Iris pigment epithelial cell (primary cell): Measurements from ENCODE around the gene PTPRF.
A peak's percentile ranks its signal among the peaks of the same experiment; 100 is the strongest.
"Not testable (repeated sequence)": the region's sequence is repeated elsewhere in the genome, so short reads cannot be mapped to it uniquely, and the experiment has no call there.

ENCODE experiments used
- DNase-seq: peaks from one replicate; pipeline ENCODE4 v3.0.0-alpha.2; 2011; ENCODE audit warnings: low read depth

PTPRF gene

DNA sequence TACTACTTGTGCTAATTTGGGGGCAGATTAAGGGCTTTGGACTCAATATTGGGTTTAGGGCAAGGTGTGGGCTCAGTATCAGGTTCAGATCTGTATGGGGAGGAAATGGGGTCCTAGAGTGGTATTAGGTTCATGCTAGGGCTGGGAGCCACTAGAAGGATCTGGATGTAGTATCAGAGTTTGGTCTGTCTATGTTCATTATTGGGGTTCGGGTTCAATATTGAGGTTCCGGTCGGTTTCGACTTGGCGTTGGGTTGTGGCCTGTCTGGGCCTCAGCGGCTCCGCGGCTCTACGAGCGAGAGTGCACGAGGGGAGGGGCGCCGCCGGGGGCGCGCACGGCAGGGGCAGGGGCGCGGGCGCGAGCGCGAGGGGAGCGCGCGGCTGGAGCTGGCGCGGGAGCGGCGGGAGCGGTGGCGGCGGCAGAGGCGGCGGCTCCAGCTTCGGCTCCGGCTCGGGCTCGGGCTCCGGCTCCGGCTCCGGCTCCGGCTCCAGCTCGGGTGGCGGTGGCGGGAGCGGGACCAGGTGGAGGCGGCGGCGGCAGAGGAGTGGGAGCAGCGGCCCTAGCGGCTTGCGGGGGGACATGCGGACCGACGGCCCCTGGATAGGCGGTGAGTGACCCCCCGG is at the start of gene PTPRF:
Gene PTPRF, plus strand, starts transcription at position 401 of the 624 bp plus-strand sequence. CDS start 14,193 bp downstream, outside the sequence.
- DNase-seq: peak; percentile 41

DNA sequence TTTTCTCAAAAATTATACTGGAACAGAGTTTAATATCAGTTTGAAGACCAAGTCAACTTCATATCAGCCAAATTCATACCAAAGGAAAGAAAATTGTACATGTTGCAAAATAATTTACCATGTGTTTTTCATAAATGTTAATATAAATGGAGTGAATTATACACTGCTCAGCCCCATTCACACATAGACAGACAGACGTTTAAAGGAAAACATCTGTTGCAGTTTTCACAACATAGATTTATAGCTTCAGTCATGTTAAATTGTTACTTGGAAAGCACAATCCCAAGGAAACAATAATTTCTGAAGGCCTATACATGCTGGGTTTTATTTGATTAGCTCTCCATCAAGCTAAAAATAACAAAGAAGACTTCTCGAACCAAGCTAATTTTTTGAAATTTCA is 49.2 kb upstream of the PTPRF start:
- no peak for DNase-seq

DNA sequence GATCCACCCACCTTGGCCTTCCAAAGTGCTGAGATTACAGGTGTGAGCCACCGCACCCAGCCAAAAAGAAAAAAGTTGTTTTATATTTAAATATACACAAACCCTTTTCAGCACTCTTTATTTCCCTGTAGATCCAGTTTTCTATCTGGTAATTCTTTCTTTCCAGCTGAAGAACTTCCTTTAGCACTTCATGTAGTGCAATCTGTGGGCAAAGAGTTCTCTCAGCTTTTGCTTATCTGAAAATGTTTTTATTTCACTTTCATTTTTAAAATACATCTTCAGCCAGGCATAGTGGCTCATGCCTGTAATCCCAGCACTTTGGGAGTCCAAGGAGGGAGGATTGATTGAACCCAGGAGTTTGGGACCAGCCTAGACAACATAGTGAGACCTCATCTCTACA is 48.5 kb upstream of the PTPRF start:
- DNase-seq: no peak

- DNase-seq: no peak
Observed at GRCh38 chr1:43484367-43484766, 46.3 kb upstream of the PTPRF start.

DNA sequence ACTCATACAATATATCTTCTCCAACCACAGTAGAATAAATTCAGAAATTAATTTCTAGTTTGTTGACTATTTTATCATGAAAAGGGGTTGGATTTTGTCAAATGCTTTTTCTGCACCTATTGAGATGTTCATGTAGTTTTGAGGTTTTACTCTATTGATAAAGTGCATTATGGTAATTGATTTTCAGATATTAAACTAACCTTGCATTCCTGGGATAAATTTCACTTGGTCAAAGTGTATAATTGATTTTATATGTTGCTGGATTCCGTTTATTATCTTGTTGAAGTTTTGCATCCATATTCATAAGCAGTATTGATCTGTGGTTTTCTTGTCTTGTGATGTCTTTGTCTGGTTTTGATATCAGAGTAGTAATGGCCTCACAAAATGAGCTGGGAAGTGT is 42.5 kb upstream of the PTPRF start:
- no peak for DNase-seq

GRCh38 chr1:43491061-43491460 is 39.6 kb upstream of the PTPRF start:
- no peak for DNase-seq

GRCh38 chr1:43492826-43493225 is 37.9 kb upstream of the PTPRF start:
- peak; percentile 39 for DNase-seq

GRCh38 chr1:43493661-43494450 is 36.8 kb upstream of the PTPRF start:
- peak; percentile 38 for DNase-seq

DNA sequence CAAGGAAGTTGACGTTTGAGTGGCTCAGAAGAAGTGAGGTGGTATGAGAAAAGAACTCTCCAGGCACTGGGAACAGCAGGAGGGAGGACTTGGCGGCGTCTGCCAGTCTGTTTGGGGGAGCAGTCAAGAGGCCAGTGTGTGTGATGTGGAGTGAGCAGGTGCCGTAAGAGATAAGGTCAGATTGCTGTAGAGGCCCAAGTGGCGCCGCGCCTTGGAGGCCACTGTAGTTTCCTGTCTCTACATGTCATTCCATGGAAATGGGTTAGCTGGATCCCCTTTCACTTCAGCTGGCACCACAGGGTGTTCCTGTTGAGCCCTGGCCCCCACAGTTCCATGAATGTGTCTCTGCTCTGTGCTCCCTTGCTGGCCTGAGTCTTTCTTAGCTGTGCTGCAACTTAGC is 35.5 kb upstream of the PTPRF start:
- DNase-seq: no peak

- DNase-seq: no peak
Observed at GRCh38 chr1:43499898-43500297, 30.8 kb upstream of the PTPRF start.

DNA sequence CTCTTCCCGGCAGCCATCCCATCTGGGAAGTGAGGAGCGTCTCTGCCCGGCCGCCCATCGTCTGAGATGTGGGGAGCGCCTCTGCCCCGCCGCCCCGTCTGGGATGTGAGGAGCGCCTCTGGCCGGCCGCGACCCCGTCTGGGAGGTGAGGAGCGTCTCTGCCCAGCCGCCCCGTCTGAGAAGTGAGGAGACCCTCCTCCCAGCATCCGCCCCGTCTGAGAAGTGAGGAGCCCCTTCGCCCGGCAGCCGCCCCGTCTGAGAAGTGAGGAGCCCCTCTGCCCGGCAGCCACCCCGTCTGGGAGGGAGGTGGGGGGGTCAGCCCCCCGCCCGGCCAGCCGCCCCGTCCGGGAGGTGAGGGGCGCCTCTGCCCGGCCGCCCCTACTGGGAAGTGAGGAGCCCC is 28.9 kb upstream of the PTPRF start:
- DNase-seq: not testable (repeated sequence)

DNA sequence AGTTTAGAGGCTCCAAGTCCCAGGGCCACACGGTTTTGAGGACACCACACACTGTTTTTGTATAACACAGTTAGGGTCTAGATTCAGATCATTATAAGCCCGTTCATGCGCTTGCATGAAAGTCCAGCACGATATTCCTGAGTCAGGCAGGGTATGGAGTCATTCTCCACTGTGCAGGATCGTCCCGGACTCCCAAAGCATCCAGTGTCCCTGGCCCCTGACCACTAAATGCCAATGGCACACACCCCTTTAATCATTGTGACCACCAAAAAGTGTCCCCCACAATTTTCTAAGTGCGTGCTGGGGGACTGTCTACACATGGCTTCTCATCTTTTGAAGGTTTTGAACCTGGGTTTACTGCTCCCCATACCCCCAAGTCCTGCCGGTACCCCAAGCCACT is 27.1 kb upstream of the PTPRF start:
- DNase-seq: no peak

DNA sequence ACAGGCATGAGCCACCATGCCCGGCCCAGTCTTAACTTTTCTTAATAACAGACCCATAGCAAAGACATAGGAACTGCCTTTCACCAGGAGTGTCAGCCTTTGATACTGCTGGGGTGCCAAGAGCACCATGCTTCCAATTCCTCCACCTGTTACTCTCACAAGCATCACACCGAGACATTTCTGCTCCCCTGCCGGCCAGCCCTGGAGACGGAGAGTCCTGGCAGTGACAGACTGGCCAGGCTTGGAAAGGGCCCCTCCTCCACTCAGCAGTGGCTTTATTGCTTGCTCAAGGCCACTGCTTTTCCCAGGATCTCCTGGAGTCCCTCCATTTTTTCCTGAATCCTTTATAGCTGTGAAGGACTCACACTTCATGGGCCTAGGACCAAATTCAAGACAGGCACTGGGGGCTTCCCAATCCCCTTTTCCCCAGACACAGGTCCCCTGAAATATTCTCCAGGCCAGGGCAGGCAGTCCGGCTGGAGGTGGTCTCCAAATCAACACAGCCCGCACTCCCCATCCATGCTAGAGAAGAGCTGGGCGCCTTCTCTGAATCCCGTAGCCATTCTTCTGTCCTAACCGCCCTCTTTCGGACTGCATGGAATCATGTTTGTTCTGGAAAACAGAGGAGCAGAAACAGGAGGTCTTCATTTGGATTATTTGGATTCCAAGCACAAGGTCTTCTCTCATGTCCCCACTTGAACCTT is 25.5 kb upstream of the PTPRF start:
- DNase-seq: no peak

- DNase-seq: no peak
Observed at GRCh38 chr1:43506233-43506632, 24.4 kb upstream of the PTPRF start.

GRCh38 chr1:43507296-43508295 is 23.1 kb upstream of the PTPRF start:
- DNase-seq: no peak

- DNase-seq: peak; percentile 12
Observed at GRCh38 chr1:43509007-43509739, 21.5 kb upstream of the PTPRF start.

DNA sequence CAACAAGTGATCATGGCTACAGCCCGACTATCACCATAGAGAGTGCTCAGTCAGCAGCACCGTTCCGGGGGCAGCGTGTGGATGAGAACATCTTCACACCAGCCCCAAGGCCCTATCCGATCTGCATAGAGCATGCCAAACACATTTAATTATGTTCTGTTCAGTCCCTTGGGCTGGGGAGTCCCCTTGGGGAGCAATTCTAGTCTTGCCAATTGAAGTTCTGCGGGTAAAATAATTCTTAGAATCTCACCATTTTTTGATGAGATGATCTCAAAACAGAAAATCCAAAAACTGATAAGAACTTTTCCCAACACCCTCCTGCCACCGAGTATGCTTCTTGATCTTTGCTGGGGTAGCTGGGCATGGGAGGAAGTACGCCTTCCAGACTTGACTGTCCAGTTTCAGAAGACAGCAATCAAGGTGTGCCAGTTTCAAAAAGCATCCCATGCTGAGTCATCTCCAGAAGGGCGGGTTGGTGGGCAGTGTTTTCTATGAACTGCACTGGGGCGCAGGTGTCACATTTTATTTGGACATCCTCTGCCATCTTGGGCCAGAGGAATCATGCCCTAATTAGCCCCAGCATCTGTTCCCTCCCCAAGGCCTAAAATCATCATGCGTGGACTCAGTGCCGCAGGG is 20.8 kb upstream of the PTPRF start:
- no peak for DNase-seq

DNA sequence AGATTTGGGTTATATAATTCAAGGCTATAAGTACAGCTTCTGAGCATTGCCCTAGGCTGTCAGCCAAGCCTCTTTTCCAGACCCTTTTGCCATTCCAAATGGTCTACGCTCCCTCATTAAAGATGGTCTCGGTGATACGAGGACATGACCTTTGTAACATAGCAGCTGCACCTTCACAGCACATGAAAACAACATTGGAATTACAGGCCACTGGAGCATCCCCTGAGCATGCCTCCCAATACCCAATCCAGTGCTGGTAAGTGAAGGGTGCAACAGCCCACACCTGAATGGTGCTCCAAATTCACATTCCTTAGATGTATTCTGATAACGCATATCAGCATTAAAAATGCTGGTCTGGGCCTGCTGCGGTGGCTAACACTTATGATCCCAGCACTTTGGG is 20.1 kb upstream of the PTPRF start:
- DNase-seq: no peak

DNA sequence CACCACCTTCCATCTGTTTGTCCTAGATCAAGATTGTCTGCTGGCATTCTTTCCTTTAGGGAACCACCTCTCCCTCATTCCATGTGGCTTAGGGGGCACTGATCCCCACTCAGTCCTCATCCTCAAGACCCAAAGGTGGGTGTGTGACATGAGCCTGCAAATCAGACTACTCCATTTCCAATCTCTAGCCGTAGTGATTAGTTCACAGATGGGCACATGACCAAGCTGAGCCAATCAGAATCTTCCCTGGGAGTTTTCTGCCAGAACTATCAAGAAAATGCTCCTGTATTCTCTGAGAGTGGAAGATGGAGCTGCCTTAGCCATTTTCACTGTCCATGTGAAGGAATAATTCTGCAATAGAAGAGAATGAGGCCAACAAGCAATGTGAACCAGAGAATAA is 19.3 kb upstream of the PTPRF start:
- DNase-seq: no peak

DNA sequence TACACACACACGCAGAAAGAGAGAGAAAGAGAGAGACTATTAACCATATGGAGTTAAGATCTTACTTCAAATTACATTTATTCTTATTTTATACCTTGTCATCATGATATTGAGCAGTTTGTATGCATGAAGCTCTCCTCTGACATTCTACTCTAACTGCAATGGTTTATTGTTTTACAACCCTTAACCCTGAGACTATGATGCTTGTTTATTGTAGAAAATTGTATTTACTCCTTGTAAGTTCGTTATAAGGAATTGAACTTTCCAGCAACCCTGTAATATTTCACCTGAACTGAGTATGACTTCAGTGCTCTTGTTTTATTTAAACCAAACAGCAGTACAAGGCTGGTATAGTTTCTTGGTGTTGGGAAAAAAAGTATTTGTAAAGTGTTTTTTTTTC is 18.6 kb upstream of the PTPRF start:
- no peak for DNase-seq

DNA sequence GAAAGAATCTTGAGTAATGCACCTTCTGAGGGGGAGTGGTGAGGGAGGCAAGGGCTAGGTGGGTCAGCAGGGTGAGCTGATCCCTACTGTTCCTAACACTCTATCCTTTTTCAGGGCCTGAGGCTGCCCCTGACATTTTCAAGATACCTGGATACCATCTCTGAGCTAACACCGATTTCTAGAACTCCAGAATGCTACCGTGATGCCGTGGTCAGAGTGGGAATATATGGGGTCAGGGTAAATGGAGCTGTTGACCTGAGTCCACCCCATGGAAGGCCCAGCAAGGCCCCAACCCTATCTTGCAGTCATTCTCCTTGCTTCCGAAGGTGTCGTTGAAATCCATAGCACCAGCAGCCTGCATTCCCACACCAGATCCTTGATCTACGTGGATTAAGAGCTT is 18.0 kb upstream of the PTPRF start:
- DNase-seq: no peak
